Loucy (cell line): ENCODE results near the gene MBOAT7.

ENCODE experiments used
- H2AFZ ChIP-seq: fragments of 200-600 bp; sonication (generic); 2 replicates; pipeline ENCODE4 v1.6.0; 2016; ENCODE audit warnings: antibody characterized with exemption, mild to moderate bottlenecking, low read length, moderate library complexity
- H3F3A ChIP-seq: fragments of 200-600 bp; 2 replicates; pipeline ENCODE4 v1.6.0; 2016; ENCODE audit warnings: antibody characterized with exemption, low read depth, mild to moderate bottlenecking
- H3K27me3 ChIP-seq: fragments of 200-600 bp; sonication (generic); 2 replicates; pipeline ENCODE4 v1.6.1; 2014; ENCODE audit warnings: low read length, mild to moderate bottlenecking; ENCODE audit not compliant: insufficient read depth, poor library complexity, severe bottlenecking
- H3K36me3 ChIP-seq: fragments of 200-600 bp; sonication (generic); 2 replicates; pipeline ENCODE4 v1.6.1; 2016; ENCODE audit warnings: low read length; ENCODE audit not compliant: insufficient read depth
- H3K4me1 ChIP-seq: fragments of 200-600 bp; sonication (generic); 2 replicates; pipeline ENCODE4 v1.5.1; 2014; ENCODE audit warnings: low read length, mild to moderate bottlenecking; ENCODE audit not compliant: insufficient read depth, poor library complexity, severe bottlenecking
- H3K4me2 ChIP-seq: fragments of 200-600 bp; sonication (generic); 2 replicates; pipeline ENCODE4 v1.6.0; 2014; ENCODE audit warnings: antibody characterized with exemption, low read length, low read depth, mild to moderate bottlenecking; ENCODE audit not compliant: poor library complexity, severe bottlenecking
- H3K4me3 ChIP-seq: fragments of 200-600 bp; sonication (generic); 2 replicates; pipeline ENCODE4 v1.5.1; 2014; ENCODE audit warnings: low read length, mild to moderate bottlenecking, mixed read lengths; ENCODE audit not compliant: poor library complexity, severe bottlenecking
- H3K79me2 ChIP-seq: fragments of 200-600 bp; sonication (generic); 2 replicates; pipeline ENCODE4 v1.6.1; 2014; ENCODE audit warnings: low read length; ENCODE audit not compliant: insufficient read depth
- H3K9ac ChIP-seq: fragments of 200-600 bp; sonication (generic); 2 replicates; pipeline ENCODE4 v1.6.0; 2014; ENCODE audit warnings: mild to moderate bottlenecking, low read depth, low read length, moderate library complexity; ENCODE audit not compliant: poor library complexity, severe bottlenecking
- H3K9me2 ChIP-seq: fragments of 200-600 bp; sonication (generic); replicated peaks from 2 replicates; pipeline ENCODE4 v1.6.1; 2016; ENCODE audit warnings: low read depth, low read length, mixed read lengths
- H3K9me3 ChIP-seq: fragments of 200-600 bp; sonication (generic); 2 replicates; pipeline ENCODE4 v1.6.1; 2014; ENCODE audit warnings: mild to moderate bottlenecking, antibody characterized with exemption, low read length, low read depth; ENCODE audit not compliant: insufficient read depth
- H4K20me1 ChIP-seq: fragments of 200-600 bp; sonication (generic); 2 replicates; pipeline ENCODE4 v1.6.0; 2014; ENCODE audit warnings: antibody characterized with exemption, low read length, mild to moderate bottlenecking; ENCODE audit not compliant: insufficient read depth, poor library complexity, severe bottlenecking
- CTCF ChIP-seq: fragments of 200-600 bp; sonication (generic); conservative IDR thresholded peaks from 2 replicates; pipeline ENCODE4 v1.5.1; 2014; ENCODE audit warnings: mild to moderate bottlenecking, antibody characterized with exemption, low read length
- EZH2phosphoT487 ChIP-seq: fragments of 200-600 bp; IDR thresholded peaks from 2 replicates; pipeline ENCODE4 v1.6.1; 2018; ENCODE audit warnings: antibody characterized with exemption, mild to moderate bottlenecking, moderate library complexity, borderline replicate concordance

The MBOAT7 gene

GRCh38 chr19:54206030-54206830 lies 16.9 kb upstream of the MBOAT7 start:
- TF ChIP-seq EZH2phosphoT487: no peak
- no peak for TF ChIP-seq CTCF
- H3K4me2 ChIP-seq: peak overlapping the region; percentile 100
- H3K79me2 ChIP-seq: peaks cover 86% of the 10 kb centered on the region

GRCh38 chr19:54204767-54205468 lies 15.5 kb upstream of the MBOAT7 start:
- TF ChIP-seq EZH2phosphoT487 (no peak), CTCF (no peak)
- H2AFZ ChIP-seq: no peak overlapping the region
- H3K79me2 ChIP-seq: peaks cover 90% of the 10 kb centered on the region
- H3F3A ChIP-seq: peaks cover 8% of the 10 kb centered on the region
- H3K4me3 ChIP-seq: peak overlapping the region; percentile 100
- no peaks in the 10 kb centered on the region for H3K27me3 ChIP-seq
- peaks cover 77% of the 10 kb centered on the region for H3K36me3 ChIP-seq
- peaks cover 68% of the 10 kb centered on the region for H3K4me1 ChIP-seq
- no peaks in the 10 kb centered on the region for H3K9me3 ChIP-seq
- peak overlapping the region; percentile 30 for H3K9ac ChIP-seq
- peak overlapping the region; percentile 100 for H3K4me2 ChIP-seq
- no peaks in the 10 kb centered on the region for H3K9me2 ChIP-seq
- H4K20me1 ChIP-seq: peaks cover 88% of the 10 kb centered on the region

More at GRCh38 chr19:54206030-54206830, 16.9 kb upstream of the MBOAT7 start:
- no peak overlapping the region for H3K9ac ChIP-seq
- no peaks in the 10 kb centered on the region for H3K27me3 ChIP-seq
- peaks cover 91% of the 10 kb centered on the region for H4K20me1 ChIP-seq
- peak overlapping the region; percentile 100 for H3K4me3 ChIP-seq
- H3F3A ChIP-seq: peaks cover 11% of the 10 kb centered on the region
- H3K4me1 ChIP-seq: peaks cover 75% of the 10 kb centered on the region
- H2AFZ ChIP-seq: no peak overlapping the region
- no peaks in the 10 kb centered on the region for H3K9me3 ChIP-seq
- H3K36me3 ChIP-seq: peaks cover 77% of the 10 kb centered on the region
- no peaks in the 10 kb centered on the region for H3K9me2 ChIP-seq

GRCh38 chr19:54203151-54203611 lies 13.8 kb upstream of the MBOAT7 start:
- Histone ChIP-seq H3K4me2 (peak overlapping the region; percentile 100), H3F3A (peaks cover 3% of the 10 kb centered on the region; the same call in 1 of the 2 replicates), H3K4me1 (peaks cover 51% of the 10 kb centered on the region), H3K9me3 (no peaks in the 10 kb centered on the region), H3K4me3 (peak overlapping the region; percentile 100), H3K79me2 (peaks cover 77% of the 10 kb centered on the region), H3K27me3 (no peaks in the 10 kb centered on the region), H3K9ac (peak overlapping the region; percentile 75), H3K36me3 (peaks cover 69% of the 10 kb centered on the region), H2AFZ (no peak overlapping the region), H4K20me1 (peaks cover 70% of the 10 kb centered on the region), H3K9me2 (no peaks in the 10 kb centered on the region)
- TF ChIP-seq CTCF (no peak), EZH2phosphoT487 (no peak)
